Ramos (cell line): Measurements from ENCODE around the gene RABL3.
"Not testable (repeated sequence)": the region's sequence is repeated elsewhere in the genome, so short reads cannot be mapped to it uniquely, and the experiment has no call there.

Experiments used
- in situ Hi-C: fragments of 300-500 bp; cut with MboI; formaldehyde crosslinking; loops from one replicate; pipeline ENCODE4 v1.14.3; 2022; ENCODE audit warnings: low sequenced_read_pairs; ENCODE audit not compliant: unreplicated experiment

RABL3 gene, protein sequence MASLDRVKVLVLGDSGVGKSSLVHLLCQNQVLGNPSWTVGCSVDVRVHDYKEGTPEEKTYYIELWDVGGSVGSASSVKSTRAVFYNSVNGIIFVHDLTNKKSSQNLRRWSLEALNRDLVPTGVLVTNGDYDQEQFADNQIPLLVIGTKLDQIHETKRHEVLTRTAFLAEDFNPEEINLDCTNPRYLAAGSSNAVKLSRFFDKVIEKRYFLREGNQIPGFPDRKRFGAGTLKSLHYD

DNA sequence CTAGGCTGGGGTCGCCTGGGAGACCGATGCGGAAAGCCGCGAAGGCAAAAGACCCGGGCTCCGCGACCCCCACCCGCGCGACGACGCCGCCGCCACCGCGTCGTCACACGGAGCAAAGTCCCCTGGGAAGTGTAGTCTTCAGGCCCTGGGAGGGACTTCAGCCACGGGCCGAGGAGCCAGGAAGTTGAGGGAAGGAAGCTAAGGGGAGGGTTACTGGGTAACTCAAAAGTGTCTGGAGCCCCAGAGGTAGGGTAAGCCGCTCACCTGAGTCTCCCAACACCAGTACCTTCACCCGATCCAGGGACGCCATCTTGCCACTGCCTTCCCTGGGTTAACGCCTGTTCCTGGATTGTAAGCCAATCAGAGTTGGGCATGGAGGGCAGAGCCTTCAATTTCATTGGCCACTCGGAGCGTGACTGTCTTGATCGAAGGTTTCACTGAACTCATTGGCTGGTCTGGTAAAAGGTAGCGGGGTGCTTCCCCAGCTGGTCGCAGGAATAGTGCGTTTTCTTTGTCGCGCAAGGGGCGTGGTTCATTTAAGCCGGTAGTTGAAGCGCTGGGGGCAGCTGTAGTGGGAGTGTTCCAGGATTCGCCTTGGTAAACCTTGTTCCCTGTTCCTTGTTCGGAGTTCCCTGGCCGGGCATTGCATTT lies at the start of gene RABL3, which contains the start of gene GTF2E1:
Gene RABL3, minus strand, starts transcription at position 319 of the 651 bp plus-strand sequence. Its CDS starts 9 bp downstream, at position 310.
Gene GTF2E1, plus strand, starts transcription at position 547 of the 651 bp plus-strand sequence. CDS start 7,809 bp downstream, outside the sequence.
- in situ Hi-C loops: no loop called here

DNA sequence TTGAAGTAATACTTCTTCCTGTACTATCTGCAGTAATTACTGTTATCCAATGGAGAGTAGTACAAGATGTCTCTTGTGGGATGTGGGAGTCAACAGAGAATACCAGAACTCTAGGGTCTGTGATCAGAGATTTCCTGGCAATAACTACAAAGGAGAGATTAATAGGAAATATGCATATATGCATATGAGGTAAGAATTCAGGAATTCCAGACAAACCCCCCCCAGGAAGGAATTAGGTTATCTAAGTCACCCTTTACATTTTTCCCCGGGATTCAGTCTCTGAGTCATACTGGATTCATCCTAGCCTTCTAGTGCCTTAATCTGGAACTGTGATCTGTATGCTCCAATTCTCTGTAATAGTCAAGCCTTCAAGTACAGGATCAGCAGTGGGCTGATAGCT lies 49.6 kb upstream of the RABL3 start:
- in situ Hi-C loops: loop anchor here (10.0 kb wide), 1 partner anchor 227 kb away; no protein-coding TSS in a partner anchor

DNA sequence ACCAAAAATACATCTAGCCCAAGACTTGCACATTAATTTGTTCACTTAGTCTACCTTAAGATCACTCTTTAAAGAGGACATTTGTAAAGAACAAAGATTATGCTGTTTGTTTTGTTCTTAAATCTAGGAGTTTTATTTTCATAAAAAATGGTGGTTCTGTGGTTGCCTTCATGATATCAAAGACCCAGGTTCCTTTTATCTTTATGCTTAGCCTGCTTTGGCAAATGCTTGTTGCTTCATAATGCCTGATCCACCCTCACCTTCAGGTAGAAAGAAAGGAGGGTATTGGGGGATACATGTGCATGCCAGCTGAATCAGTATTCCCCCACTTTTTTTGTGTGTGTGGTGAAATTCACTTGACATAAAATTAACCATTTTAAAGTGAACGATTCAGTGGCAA lies 48.7 kb upstream of the RABL3 start:
- in situ Hi-C loops: loop anchor here (10.0 kb wide), 1 partner anchor 226 kb away; no protein-coding TSS in a partner anchor

DNA sequence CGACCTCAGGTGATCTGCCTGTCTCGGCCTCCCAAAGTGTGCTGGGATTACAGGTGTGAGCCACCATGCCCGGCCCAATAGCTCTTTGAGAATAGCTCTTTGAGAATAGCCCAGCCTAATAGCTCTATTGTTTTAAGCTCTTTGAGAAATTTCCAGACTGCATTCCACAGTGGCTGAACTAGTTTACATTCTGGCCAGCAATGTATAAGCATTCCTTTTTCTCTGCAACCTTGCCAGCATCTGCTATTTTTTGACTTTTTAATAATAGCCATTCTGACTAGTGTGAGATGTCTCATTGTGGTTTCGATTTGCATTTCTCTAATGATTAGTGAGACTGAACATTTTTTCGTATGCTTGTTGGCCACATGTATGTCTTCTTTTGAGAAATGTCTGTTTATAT lies 43.5 kb upstream of the RABL3 start:
- in situ Hi-C loops: not testable (repeated sequence)

DNA sequence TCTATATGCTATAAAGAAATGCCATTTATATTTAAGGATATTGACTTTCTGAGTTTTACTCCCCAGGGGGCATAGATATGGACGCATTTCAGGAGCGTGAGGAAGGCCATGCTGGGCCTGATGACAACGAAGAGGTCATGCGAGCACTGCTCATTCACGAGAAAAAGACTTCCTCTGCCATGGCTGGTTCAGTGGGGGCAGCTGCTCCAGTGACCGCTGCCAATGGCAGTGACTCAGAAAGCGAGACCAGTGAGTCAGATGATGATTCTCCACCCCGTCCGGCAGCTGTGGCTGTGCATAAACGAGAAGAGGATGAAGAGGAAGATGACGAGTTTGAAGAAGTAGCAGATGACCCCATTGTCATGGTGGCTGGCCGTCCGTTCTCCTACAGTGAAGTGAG lies 38.7 kb upstream of the RABL3 start:
- in situ Hi-C loops: no loop called here

DNA sequence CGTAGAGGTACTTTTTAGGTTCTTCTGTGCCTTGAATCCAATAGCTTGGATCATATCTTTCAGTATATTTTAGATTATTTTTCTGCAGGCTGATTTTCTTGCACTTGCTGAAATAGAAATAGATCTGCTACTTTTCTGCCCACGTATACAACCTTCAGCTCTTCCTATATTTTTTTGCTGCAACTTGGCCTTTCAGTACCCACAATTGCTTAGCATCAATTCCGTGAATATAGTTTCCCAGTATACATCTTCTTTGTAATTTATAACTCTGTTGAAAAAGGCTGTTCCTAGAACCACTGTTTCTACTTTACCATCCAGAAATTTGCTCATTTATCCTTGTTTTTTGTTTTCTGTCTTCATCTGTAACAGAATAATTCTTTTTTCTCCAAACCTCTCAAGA lies 36.5 kb upstream of the RABL3 start:
- in situ Hi-C loops: no loop called here

DNA sequence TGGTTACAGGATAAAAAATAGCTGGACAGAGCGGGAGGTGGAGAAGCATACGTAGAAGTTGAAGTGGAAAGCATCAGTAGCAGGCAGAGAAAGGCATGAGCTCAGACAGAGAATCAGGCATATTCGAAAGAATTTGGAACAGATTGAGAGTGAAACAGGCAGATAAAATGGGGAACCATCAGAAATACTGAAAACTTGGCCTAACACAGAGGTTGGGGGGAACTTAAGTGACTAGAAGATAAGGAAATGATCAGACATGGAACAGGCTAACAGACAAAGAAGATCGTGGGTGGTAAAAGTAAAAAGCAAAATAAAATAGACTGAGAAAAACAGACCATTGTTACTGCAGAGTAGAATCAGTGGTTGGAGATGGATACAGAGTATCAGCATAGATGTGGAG lies 33.1 kb upstream of the RABL3 start:
- in situ Hi-C loops: no loop called here

DNA sequence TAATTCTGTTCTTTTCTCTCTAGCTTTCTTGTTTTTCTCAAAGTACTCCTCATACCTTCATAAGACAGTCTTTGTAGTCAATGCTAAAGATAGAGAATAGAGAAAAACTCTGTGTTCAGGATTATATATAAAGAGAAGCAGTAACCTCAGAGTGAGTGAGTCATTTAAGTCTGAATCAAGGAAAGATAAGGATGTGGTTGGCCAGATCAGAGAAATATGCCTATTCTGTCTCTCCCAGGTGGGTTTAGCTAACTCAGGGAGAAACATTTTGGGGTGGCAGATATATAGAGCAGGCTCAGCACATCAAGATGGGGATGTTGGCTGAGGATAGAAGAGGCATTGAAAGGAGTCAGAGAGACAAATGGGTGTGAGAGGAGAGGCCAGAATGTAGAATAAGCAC lies 31.6 kb upstream of the RABL3 start:
- in situ Hi-C loops: no loop called here

DNA sequence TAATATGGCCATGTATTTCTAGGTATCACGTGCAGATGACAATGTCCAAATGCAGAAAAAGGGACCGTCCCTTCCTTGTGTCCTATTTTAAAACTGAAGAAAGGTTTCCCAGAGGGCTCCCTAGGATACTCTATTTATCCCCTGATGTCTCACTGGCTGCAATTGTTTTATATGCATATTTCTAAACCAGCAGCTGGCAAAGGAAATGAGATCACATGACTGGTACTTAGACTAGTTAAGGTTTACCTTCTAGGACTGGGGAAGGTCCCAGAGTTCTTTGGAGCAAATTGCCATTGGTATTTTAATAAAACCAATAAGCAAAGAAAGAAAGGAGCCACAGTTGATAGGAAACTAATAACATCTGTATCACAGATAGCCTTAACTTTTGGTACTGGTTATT lies 29.8 kb upstream of the RABL3 start:
- in situ Hi-C loops: no loop called here

DNA sequence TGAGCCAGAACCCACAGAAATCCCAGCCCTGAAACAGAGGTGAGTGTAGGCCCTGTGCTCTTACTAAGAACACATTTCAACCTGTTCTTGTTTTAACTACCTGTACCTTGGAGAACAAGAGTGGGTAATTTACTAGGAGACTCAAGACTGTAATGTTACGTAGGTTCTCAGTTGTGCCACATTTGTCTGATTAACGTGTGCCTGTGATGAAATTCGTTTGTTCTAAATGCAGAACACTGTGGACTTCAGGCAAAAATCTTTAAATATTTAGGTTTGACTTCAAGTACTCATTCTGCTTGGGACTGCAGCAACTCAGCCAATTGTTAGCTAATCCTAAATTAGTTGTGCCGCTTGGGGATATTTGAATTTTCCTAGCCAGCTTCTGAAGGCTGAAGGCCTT lies 28.6 kb upstream of the RABL3 start:
- in situ Hi-C loops: no loop called here

DNA sequence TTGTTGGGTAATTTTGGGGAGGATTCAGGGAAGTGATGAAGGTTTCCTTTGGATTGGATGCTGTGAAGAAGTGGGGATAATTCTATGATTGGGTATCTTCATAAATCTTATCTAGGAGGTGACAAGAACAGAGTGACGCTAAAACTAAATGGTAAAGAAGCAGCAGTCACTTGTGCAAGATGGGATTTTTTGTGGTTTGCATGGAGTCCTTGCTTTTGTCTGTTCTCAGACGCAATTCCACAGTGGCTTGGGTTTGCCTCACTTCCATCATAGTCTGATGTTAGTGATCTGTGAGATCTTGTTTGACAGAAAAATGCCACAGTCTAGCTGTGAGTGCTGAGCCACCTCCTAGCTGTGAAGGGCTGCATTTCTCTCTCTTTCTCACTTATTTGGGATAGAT lies 27.1 kb upstream of the RABL3 start:
- in situ Hi-C loops: no loop called here

DNA sequence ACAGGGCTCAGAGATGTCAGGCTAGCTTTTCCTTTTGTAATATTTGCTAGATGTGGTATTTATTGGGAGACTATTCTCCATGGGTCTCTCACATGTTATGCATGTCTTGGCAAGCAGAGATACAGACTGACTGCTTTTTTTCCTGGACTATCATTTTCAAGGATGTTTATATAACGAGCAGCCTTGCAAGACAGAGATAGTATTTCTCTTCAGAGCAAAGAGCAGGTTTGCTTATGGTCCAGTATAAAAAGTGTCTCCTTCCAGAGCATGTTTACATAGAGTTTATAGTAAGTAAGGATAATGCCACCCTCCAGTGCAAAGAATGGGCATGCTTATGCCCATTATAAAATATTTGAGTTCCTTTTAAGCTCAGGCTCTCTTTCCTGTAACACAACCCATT lies 24.8 kb upstream of the RABL3 start:
- in situ Hi-C loops: no loop called here

DNA sequence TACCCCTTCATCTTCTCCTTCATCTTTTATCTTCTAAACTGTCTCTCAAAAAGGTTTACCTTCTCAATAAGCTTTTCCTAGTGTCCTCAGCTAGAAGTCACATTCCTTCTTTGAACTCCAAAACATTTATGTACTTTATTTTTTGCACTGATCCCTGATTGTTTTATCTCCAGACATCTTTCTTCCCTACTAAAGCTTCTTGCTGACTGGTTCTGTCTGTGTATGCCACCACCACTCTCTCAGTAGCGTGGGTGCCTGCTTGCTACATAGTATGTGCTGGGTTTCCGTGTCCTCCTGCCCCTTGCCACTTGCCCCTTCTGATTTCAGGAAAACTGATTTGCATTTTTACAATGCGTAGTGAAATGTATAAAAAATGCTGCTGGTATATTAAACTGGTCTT lies 24.3 kb upstream of the RABL3 start:
- in situ Hi-C loops: no loop called here

DNA sequence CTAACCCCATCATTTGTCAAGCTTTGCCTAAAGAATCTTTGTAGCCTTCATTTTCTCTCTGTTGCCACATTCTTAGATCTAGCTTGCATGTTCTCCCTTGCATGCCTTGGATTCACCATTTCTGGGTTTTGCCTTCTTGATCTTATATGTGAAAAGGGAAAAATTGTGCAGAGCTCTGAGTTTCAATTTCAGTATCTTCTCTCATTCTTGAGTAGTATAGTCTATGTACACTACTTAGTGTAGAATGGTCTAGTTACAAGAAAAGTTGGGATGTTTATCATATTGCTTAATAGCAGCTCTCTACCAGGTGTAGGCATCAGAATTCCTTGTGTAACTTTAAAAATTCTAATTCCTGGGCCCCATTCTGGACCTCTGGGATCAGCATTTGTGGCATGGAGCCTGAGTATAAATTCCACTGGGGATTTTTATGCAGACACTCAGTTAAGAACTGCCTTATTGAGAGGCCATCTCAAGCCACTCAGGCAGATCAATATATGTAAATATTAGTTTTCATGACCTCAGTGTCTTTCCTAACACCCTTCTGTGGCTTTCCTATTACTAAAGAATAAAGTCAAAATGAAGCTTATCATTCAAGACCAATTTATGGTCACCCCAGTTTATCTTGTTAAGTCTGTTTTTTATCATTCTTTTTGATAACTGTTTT lies 23.6 kb upstream of the RABL3 start:
- in situ Hi-C loops: no loop called here

DNA sequence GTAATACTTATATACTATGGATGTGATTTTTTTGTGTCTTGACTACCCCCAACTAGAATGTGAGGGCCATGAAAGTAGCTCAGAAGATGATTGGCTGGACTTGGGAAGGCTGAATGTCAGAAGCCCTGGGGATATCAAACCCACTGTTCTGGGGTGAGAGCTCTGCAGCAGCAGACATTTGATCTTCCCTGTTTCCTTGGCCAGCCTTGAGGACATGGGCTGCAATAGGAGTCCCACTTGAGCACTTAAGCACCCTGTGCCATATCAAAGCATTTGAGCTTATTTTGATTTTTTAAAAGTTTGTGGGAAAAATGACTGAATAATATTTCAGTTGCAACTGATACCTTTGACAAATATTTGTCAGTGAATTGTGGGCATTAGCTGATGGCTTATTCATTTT lies 21.9 kb upstream of the RABL3 start:
- in situ Hi-C loops: no loop called here

DNA sequence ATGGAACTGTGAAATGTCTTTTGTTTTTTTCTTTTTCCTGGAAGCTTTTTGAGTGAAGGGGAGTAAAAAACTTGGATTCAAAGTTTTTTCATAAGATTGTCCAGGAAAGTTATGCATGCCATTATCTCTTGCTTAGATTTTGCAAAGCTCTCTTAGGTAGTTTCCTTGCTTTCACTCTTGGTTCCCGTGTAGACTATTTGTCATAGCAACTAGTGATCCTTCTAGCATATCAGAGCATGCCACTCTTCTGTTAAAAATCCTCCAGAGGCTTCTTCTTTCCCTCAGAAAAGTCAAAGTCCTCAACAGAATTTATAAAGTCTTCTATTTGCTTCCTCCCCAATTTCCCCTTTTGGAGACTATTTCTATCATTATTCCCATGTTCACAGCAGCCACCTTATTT lies 21.3 kb upstream of the RABL3 start:
- in situ Hi-C loops: no loop called here

DNA sequence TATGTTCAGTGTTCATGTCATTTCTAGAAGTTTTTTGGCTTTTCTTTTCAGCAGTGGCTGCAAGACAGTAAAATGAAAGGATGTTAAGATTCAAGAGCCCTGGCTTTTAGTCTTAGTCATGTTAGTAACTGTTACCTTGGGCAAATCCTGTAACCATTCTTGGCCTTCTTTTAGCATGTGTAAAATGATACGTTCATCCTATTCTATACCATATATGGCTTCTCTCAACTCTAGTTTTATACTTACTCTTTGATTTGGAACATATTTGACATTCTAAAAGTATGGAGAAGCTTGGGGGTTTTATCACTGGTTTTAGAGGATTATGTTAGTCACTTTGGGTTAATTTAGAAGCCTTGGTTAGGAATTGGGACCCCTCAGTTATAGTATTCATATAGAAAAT lies 20.3 kb upstream of the RABL3 start:
- in situ Hi-C loops: no loop called here

DNA sequence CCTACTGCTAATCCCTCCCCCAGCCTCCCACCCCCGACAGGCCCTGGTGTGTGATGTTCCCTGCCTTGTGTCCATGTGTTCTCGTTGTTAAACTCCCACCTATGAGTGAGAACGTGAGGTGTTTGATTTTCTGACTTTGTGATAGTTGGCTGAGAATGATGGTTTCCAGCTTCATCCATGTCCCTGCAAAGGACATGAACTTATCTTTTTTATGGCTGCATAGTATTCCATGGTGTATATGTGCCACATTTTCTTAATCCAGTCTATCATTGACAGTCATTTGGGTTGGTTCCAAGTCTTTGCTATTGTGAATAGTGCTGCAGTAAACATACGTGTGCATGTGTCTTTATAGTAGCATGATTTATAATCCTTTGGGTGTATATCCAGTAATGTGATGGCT lies 16.2 kb upstream of the RABL3 start:
- in situ Hi-C loops: not testable (repeated sequence)

DNA sequence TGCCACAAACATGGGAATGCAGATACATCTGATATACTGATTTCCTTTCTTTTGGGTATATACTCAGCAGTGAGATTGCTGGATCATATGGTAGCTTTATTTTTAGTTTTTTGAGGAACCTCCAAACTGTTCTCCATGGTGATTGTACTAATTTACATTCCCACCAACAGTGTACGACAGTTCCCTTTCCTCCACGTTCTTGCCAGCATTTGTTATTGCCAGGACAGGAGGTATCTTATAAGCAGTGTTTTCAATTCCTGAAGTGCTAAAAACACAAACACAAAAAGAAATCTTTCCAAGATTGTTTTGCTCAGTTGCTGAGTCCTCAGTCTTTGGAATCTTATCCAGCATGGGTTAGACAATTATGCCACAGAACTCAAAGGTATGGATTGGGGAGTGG lies 13.7 kb upstream of the RABL3 start:
- in situ Hi-C loops: no loop called here

DNA sequence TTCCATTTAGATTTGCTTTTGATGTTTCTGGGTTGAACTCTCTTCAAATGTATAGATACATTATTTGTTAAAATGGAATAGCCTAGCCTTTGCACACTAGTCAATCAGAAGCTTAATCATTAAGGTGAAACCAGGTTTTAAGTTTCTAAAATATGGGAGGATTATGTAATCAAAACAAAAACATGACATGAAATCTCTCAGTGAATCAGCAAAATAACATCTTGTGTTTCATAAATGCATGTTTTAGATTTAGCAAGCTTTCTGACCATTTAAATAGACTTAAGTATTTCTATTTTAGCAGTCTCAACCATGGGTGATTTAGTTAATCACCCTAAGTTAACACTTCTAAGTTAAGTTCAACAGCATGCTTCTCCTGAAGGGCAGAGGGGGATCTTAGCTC lies 11.5 kb upstream of the RABL3 start:
- in situ Hi-C loops: no loop called here

DNA sequence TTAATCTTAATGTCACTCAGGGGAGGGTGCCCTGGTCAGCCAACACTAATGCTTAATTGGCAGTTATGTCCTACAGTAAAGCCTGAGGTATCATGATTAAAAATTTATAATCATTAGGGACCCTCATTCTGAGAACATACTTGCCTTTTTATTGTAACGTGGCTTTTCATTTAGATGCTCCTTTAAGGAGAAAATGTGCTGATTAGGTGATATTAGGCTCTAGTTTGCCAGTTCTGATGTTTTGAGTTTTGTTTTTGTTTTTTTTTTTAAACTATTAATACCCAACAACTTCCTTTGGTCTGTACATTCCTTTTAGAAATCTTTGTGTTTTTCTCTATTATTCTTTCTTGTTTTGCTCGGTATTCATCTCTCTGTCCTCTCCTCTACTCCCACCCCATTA lies 10.5 kb upstream of the RABL3 start:
- in situ Hi-C loops: no loop called here
